ENCODE measurements around the gene IL17RC.
"Not testable (repeated sequence)": the region's sequence is repeated elsewhere in the genome, so short reads cannot be mapped to it uniquely, and the experiment has no call there.

Gene IL17RC

DNA sequence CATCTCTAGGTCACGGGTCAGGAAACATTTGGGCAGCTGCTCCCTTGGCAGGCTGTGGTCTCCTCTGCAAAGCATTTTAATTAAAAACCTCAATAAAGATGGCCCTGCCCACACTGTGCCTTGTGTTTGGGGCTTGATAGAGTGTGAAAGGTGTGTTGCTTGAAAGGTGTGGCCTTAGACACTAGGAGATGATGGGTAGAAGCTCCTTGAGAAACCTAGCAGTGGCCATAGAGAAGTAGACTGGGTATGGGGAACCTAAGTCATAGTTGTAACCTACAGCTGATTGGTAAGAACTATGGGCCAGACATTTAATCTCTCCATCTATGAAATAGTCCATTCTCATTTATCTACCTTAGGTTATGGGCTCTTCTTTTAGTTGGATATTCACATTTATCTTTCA is 23.2 kb upstream of the IL17RC start:
- TF ChIP-seq, protein P1, sequence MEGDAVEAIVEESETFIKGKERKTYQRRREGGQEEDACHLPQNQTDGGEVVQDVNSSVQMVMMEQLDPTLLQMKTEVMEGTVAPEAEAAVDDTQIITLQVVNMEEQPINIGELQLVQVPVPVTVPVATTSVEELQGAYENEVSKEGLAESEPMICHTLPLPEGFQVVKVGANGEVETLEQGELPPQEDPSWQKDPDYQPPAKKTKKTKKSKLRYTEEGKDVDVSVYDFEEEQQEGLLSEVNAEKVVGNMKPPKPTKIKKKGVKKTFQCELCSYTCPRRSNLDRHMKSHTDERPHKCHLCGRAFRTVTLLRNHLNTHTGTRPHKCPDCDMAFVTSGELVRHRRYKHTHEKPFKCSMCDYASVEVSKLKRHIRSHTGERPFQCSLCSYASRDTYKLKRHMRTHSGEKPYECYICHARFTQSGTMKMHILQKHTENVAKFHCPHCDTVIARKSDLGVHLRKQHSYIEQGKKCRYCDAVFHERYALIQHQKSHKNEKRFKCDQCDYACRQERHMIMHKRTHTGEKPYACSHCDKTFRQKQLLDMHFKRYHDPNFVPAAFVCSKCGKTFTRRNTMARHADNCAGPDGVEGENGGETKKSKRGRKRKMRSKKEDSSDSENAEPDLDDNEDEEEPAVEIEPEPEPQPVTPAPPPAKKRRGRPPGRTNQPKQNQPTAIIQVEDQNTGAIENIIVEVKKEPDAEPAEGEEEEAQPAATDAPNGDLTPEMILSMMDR (IDR thresholded peaks at IDR 0.05; ENCODE audit: insufficient read depth, low read depth, low read length, missing control alignments), result no peak
- H3K4me3 ChIP-seq (ENCODE audit: low read depth, low read length), result no peak overlapping the region
- DNase-seq (ENCODE audit: low read depth), result no peak

DNA sequence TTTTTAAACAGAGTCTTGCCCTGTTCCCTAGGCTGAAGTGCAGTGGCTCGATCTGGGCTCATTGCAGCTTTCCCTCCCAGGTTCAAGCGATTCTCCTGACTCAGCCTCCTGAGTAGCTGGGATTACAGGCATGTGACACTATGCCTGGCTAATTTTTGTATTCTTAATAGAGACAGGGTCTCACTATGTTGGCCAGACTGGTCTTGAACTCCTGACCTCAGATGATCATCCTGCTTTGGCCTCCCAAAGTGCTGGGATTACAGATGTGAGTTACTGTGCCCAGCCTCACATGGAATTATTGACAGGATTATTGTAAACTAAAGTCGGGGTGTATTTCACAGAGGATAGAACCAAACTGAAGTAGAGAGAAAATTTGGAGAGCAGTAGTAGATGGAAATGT is 21.2 kb upstream of the IL17RC start:
- not testable (repeated sequence) for DNase-seq (ENCODE audit: low read depth); H3K4me3 ChIP-seq (ENCODE audit: low read depth, low read length)

- not testable (repeated sequence) for DNase-seq (ENCODE audit: low read depth); H3K4me3 ChIP-seq (ENCODE audit: low read depth, low read length)
Measured at GRCh38 chr3:9896755-9897407, 20.0 kb upstream of the IL17RC start.

DNA sequence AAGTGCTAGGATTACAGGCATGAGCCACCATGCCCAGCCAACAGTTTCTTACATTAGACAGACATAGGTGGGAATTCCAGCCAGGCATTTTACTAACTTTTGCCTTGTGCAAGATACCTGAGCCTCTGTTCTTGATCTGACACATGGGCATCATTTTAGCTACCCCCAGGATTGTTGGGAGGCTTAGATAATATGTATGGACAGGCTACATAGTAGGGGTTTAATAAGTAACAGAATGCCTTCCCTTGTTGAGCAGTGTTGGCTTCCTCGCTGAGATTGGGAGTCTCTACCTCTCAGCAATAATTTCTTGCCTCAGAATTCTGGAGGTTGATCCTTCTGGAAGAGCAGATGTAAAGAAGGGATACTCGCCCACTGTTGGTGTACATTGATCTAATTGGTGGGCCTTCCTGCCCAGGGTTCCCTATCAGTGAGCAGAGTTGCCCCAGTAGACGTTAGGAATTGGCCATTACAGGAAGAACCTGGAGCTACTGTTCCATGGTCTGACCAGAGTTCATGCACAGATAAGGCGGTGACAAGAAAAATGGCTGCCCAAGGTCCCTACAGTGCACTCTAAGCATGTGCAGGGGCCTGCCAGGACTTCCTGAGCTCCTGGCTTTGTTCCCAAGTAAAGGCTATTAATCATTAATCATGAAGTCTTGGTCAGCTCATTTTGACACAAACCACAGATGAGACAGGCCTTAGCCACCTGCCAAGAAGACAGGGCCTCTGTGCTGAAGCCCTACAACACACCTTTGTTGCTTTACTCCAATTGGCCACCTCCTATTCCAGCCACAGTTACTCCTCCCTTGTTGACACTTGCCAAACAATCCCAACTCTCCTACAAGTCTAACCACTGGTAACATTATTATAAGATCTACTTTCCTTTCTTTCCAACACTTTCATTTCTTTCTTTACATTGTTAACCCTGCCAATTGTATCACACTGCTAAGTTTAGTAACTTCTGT is 19.2 kb upstream of the IL17RC start:
- TF ChIP-seq, protein P1 (IDR thresholded peaks at IDR 0.05; ENCODE audit: insufficient read depth, low read depth, low read length, missing control alignments), result no peak
- no peak overlapping the region for H3K4me3 ChIP-seq (ENCODE audit: low read depth, low read length)
- DNase-seq (ENCODE audit: low read depth), result no peak

- TF ChIP-seq, protein P1 (IDR thresholded peaks at IDR 0.05; ENCODE audit: insufficient read depth, low read depth, low read length, missing control alignments), result no peak
- no peak for DNase-seq (ENCODE audit: low read depth)
- H3K4me3 ChIP-seq (ENCODE audit: low read depth, low read length), result no peak overlapping the region
Measured at GRCh38 chr3:9898467-9899241, 18.2 kb upstream of the IL17RC start.

- TF ChIP-seq, protein P1 (IDR thresholded peaks at IDR 0.05; ENCODE audit: insufficient read depth, low read depth, low read length, missing control alignments), result no peak
- no peak for DNase-seq (ENCODE audit: low read depth)
- H3K4me3 ChIP-seq (ENCODE audit: low read depth, low read length), result no peak overlapping the region
Measured at GRCh38 chr3:9899289-9899791, 17.6 kb upstream of the IL17RC start.

DNA sequence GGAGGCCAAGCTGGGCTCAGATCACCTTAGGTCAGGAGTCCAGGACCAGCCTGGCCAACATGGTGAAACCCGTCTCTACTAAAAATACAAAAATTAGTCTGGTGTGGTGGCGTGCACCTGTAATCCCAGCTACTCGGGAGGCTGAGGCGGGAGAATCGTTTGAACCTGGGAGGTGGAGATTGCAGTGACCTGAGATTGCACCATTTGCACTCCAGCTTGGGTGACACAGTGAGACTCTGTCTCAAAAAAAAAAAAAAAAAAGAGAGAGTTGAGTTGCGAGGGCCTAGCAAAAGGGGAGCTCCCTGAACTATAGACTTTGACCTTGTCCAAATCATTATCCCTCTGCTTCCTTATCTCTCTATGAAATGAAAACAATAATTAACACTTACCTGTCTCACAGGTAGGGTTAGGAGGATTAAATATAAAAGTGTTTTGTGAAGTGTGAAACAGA is 15.9 kb upstream of the IL17RC start:
- DNase-seq (ENCODE audit: low read depth), result not testable (repeated sequence)

GRCh38 chr3:9901967-9902366 is 14.9 kb upstream of the IL17RC start:
- DNase-seq (ENCODE audit: low read depth), result no peak
- no peak overlapping the region for H3K4me3 ChIP-seq (ENCODE audit: low read depth, low read length)
- TF ChIP-seq, protein P1 (IDR thresholded peaks at IDR 0.05; ENCODE audit: insufficient read depth, low read depth, low read length, missing control alignments), result no peak

More for the DNA sequence above, 15.9 kb upstream of the IL17RC start:
- H3K4me3 ChIP-seq (ENCODE audit: low read depth, low read length), result not testable (repeated sequence)
